HUES48 (cell line): ENCODE measurements around the gene TNPO2.
"Not testable (repeated sequence)": the region's sequence is repeated elsewhere in the genome, so short reads cannot be mapped to it uniquely, and the experiment has no call there.

Experiments used
- H3K27ac ChIP-seq: one replicate; pipeline ENCODE4 v1.7.0; 2013; ENCODE audit warnings: low read depth, low read length, inconsistent platforms
- H3K27me3 ChIP-seq: 2 replicates; pipeline ENCODE4 v1.6.1; 2013; ENCODE audit warnings: mild to moderate bottlenecking, low read length; ENCODE audit not compliant: control insufficient read depth, insufficient read depth
- H3K36me3 ChIP-seq: 2 replicates; pipeline ENCODE4 v1.6.1; 2013; ENCODE audit warnings: low read length; ENCODE audit not compliant: control insufficient read depth, insufficient read depth
- H3K4me1 ChIP-seq: 2 replicates; pipeline ENCODE4 v1.6.1; 2013; ENCODE audit warnings: mild to moderate bottlenecking, low read length; ENCODE audit not compliant: control insufficient read depth, insufficient read depth
- H3K4me3 ChIP-seq: 2 replicates; pipeline ENCODE4 v1.5.1; 2013; ENCODE audit warnings: mild to moderate bottlenecking, low read depth, low read length
- H3K9ac ChIP-seq: 2 replicates; pipeline ENCODE4 v1.6.1; 2013; ENCODE audit warnings: mild to moderate bottlenecking, low read depth, low read length, moderate library complexity
- H3K9me3 ChIP-seq: 2 replicates; pipeline ENCODE4 v1.6.1; 2013; ENCODE audit warnings: low read length; ENCODE audit not compliant: control insufficient read depth, insufficient read depth

TNPO2 gene

DNA sequence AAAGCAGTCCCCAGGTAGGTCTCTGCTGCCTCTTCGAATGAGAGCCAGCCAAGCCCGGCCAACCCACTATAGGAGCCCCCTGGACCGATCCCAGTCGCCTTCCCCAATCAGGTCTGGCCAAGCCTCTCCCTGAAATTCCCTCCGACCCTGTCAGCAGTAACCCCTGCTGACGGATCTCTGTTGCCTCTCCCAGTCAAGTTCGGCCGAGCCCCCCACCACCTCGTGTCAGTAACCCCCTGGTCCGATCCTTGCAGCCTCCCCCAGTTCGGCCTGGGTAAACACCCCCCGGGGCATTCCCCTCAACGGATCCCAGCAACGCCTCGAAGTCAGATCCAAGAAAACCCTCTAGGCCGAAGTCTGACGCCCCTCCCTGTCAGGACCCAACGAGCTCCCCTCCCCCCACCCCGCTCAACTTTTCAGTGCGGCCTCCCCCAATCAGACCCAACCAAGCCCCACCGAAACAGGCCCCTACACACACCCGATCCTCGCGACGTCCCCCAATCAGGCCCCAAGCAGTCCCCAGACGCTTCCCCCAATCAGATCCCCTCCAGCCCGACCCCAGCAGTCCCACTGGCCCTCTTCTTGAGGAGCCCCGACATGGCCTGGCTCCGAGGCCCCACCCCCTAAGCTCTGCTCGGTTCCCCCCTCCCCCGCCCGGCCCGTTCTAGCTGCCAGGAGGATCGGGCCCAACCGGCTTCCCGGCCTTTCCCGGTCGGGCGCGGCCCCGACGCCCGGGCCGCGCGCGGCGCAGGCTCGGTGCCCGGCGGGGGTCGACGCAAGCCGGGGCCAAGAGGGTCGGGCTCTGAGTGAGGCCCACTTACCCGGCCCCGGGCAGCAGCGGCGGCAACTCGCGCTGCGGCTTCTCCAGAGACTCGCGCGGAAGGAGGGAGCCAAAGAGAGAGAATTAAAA, 1.8 kb downstream of the TNPO2 start:
- no peaks in the 10 kb centered on the region for H3K9me3 ChIP-seq
- peak overlapping the region; percentile 69 for H3K9ac ChIP-seq
- H3K27me3 ChIP-seq = no peaks in the 10 kb centered on the region
- peak overlapping the region; percentile 97 for H3K27ac ChIP-seq
- peaks cover 2% of the 10 kb centered on the region; the same call in 1 of the 2 replicates for H3K4me1 ChIP-seq
- H3K4me3 ChIP-seq = peak overlapping the region; percentile 95
- H3K36me3 ChIP-seq = peaks cover 28% of the 10 kb centered on the region

DNA sequence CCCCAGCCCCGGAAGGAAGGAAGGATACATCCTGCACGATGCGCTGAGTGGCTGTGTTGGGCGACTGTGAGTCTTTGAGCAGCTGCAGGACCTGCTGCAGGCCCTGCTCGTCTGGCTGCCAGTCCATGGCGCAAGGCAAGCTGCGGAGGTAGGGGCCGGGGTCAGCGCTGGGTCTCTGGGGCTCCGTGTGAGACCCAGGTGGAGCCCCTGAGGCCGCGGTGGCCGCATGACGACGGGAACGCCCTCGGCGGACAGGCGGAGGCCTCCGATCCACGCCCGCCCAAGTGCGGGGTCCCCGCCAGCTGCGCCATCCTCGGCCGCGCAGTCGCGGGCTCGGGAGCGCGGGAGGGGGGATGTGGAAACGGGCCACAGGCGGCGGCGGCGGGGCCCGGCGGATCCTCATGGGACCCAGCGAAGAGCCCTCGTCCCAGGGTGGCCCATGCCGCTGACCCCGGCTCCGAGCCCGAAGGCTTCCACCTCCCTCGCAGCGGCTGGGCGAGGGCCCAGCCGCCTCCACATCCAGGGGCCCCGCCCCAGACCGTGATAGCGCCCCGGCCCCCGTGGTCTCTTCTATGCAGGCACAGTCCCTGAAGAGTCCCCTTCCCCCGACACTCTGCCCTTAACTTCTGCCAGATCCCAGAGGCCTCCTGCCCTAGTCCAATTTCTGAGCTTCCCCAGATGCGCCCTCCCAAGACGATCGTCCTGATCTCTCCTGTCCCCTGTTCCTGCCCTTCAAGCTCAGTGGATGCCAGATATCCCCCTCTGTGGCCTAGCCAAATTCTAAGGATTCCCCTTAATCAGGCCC, 2.7 kb downstream of the TNPO2 start:
- Histone ChIP-seq H3K4me3 (peak overlapping the region; percentile 95), H3K27me3 (no peaks in the 10 kb centered on the region), H3K36me3 (peaks cover 35% of the 10 kb centered on the region), H3K9ac (peak overlapping the region; percentile 39), H3K9me3 (no peaks in the 10 kb centered on the region), H3K27ac (peak overlapping the region; percentile 97), H3K4me1 (no peaks in the 10 kb centered on the region)

DNA sequence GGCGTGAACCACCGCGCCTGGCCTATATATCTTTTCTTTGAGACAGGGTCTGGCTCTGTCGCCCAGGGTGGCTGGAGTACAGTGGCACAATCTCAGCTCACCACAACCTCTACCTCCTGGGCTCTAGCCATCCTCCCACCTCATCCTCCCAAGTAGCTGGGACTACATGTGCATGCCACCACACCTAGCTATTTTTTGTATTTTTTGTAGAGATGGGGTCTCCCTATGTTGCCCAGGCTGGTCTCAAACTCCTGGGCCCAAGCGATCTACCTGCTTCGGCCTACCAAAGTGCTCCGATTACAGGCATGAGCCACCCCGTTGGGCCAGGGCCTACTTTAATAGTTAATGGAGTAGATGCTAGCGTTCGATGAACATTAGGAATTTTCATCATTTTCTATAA, 3.4 kb downstream of the TNPO2 start:
- Histone ChIP-seq H3K4me3 (peak overlapping the region; percentile 95), H3K4me1 (no peaks in the 10 kb centered on the region), H3K9ac (no peak overlapping the region)

DNA sequence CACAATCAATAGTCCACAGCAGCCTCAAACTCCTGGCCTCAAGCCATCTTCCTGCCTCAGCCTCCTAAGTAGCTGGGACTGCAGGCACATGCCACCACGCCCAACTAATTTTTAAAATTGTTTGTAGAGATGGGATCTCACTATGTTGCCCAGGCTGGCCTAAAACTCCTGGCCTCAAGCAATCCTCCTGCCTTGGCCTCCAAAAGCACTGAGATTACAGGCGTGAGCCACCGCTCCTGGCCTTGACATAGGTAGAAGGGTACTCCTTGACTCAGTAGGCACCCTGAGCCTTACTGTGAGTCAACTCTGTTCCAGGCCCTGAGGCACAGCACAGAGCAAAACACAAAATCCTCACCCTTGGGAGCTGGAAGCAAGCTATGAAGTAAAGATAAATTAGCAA, 7.8 kb downstream of the TNPO2 start:
- Histone ChIP-seq H3K4me1 (no peaks in the 10 kb centered on the region), H3K4me3 (no peak overlapping the region), H3K27me3 (no peaks in the 10 kb centered on the region), H3K27ac (no peak overlapping the region), H3K36me3 (peaks cover 84% of the 10 kb centered on the region), H3K9ac (no peak overlapping the region), H3K9me3 (no peaks in the 10 kb centered on the region)

More for the DNA sequence above, 3.4 kb downstream of the TNPO2 start:
- Histone ChIP-seq H3K27me3 (no peaks in the 10 kb centered on the region), H3K27ac (no peak overlapping the region), H3K36me3 (peaks cover 43% of the 10 kb centered on the region), H3K9me3 (no peaks in the 10 kb centered on the region)

DNA sequence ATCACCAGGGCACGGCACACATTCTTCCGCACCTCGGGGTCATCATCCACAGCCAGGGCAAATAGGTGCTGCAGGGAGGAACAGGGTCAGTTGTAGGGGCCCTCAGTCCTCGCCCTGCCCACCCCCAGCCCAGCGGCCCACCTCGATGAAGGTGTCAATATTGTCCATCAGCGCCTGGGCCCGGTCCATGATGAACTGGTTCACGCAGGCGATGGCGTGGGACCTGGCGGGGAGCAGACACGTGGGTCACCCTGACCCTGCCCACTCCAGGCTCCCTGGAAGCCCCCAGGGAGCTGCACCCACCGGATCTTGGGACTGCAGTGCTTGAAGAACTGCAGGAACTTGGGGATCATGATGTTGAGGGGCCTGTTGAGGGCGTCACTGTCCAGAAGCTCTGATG, 8.6 kb downstream of the TNPO2 start:
- Histone ChIP-seq H3K36me3 (peaks cover 92% of the 10 kb centered on the region), H3K27ac (no peak overlapping the region), H3K9me3 (no peaks in the 10 kb centered on the region), H3K4me1 (no peaks in the 10 kb centered on the region), H3K27me3 (no peaks in the 10 kb centered on the region), H3K4me3 (no peak overlapping the region), H3K9ac (no peak overlapping the region)

DNA sequence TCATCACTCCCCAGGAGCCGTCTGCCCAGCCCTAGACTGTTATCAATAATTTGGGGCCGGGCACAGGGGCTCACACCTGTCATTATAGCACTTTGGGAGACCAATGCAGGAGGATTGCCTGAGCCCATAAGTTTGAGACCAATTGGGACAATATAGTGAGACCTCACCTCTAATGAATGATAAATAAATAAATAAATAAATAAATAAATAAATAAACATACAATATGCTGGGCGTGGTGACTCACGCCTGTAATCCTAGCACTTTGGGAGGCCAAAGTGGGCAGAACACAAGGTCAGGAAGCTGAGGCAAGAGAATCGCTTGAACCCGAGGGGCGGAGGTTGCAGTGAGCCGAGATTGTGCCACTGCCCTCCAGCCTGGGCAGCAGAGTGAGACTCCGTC, 10.4 kb downstream of the TNPO2 start:
- not testable (repeated sequence) for H3K27ac ChIP-seq, H3K27me3 ChIP-seq, H3K4me3 ChIP-seq, H3K9ac ChIP-seq, H3K4me1 ChIP-seq, H3K9me3 ChIP-seq
- peaks cover 95% of the 10 kb centered on the region for H3K36me3 ChIP-seq

DNA sequence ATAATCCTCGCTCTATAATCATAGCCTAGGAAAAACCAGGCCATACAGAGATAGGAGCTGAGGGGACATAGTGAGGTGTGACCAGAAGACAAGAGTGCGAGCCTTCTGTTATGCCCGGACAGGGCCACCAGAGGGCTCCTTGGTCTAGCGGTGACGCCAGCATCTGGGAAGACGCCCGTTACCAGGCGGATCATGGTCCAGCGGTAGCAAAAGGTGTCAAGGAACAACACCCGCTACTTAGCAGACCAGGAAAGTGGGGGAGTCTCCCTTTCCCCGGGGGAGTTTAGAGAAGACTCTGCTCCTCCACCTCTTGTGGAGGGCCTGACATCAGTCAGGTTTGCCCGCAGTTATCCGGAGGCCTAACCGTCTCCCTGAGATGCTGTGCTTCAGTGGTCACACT, 11.7 kb downstream of the TNPO2 start:
- H3K4me3 ChIP-seq = not testable (repeated sequence)

DNA sequence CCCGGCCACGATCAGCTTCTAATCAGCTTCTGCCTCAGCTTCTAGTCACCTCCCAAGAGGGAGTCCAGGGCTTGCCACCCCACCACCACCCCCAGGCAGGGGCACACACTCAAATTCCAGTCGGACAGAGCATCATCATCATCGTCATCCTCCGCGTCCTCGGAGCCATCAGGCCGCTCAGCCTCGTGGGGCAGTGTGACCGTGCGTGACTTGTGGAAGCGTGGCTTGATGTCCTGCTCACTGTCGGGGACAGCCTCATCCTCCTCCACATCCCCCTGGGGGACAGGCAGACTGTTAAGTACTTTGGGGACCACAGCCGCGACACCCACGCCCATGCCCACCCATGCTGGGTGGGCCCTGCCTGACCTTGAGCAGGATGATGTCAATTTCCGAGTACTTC, 12.5 kb downstream of the TNPO2 start:
- H3K4me3 ChIP-seq = no peak overlapping the region
- H3K27ac ChIP-seq = no peak overlapping the region
- H3K4me1 ChIP-seq = no peaks in the 10 kb centered on the region
- H3K27me3 ChIP-seq = no peaks in the 10 kb centered on the region
- H3K9me3 ChIP-seq = no peaks in the 10 kb centered on the region
- peaks cover 96% of the 10 kb centered on the region for H3K36me3 ChIP-seq
- H3K9ac ChIP-seq = no peak overlapping the region

More for the DNA sequence above, 11.7 kb downstream of the TNPO2 start:
- not testable (repeated sequence) for H3K9ac ChIP-seq, H3K27ac ChIP-seq, H3K9me3 ChIP-seq, H3K27me3 ChIP-seq, H3K4me1 ChIP-seq
- peaks cover 95% of the 10 kb centered on the region for H3K36me3 ChIP-seq

DNA sequence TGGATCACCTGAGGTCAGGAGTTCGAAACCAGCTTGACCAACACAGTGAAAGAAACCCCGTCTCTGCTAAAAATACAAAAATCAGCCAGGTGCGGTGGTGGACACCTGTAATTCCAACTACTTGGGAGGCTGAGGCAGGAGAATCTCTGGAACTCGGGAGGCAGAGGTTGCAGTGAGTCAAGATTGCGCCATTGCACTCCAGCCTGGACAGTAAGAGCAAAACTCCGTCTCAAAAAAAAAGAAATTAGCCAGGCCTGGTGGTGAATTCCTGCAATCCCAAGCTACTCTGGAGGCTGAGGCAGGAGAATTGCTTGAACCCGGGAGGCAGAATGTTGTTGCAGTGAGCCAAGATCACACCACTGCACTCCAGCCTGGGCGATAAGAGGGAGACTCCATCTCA, 15.1 kb downstream of the TNPO2 start:
- H3K36me3 ChIP-seq = peaks cover 95% of the 10 kb centered on the region
- H3K27ac ChIP-seq = no peak overlapping the region
- no peaks in the 10 kb centered on the region for H3K27me3 ChIP-seq
- H3K9me3 ChIP-seq = no peaks in the 10 kb centered on the region
- no peak overlapping the region for H3K4me3 ChIP-seq
- no peak overlapping the region for H3K9ac ChIP-seq
- no peaks in the 10 kb centered on the region for H3K4me1 ChIP-seq

DNA sequence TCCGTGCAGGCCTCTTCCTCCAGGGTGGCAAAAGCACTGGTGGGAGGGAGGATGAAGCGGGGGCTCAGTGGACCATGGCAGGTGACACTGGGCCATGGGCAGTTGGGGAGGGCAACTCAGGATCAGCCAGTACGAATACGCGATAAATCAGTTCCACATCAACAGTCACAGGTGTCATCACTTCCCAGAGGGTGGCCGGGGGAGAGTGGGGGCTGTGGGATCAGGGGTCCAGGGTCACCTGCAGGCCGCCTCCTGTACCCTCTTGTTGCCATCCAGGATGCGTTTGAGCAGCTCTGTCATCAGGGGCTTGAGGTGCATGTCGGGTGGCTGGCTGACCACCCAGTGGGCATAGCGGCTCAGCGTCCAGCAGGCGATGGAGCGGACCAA, 17.4 kb downstream of the TNPO2 start:
- no peak overlapping the region for H3K4me3 ChIP-seq
- H3K27ac ChIP-seq = no peak overlapping the region
- no peaks in the 10 kb centered on the region for H3K4me1 ChIP-seq
- no peaks in the 10 kb centered on the region for H3K9me3 ChIP-seq
- no peak overlapping the region for H3K9ac ChIP-seq
- H3K36me3 ChIP-seq = peaks cover 96% of the 10 kb centered on the region
- no peaks in the 10 kb centered on the region for H3K27me3 ChIP-seq
